HG03103 (cell line): ENCODE measurements around the gene TEAD3.

Experiments used
- ATAC-seq: cut with Tn5 transposase; IDR thresholded peaks from one replicate; pipeline ENCODE4 v1.9.1; 2021; ENCODE audit warnings: low read depth; ENCODE audit not compliant: unreplicated experiment

The TEAD3 gene

DNA sequence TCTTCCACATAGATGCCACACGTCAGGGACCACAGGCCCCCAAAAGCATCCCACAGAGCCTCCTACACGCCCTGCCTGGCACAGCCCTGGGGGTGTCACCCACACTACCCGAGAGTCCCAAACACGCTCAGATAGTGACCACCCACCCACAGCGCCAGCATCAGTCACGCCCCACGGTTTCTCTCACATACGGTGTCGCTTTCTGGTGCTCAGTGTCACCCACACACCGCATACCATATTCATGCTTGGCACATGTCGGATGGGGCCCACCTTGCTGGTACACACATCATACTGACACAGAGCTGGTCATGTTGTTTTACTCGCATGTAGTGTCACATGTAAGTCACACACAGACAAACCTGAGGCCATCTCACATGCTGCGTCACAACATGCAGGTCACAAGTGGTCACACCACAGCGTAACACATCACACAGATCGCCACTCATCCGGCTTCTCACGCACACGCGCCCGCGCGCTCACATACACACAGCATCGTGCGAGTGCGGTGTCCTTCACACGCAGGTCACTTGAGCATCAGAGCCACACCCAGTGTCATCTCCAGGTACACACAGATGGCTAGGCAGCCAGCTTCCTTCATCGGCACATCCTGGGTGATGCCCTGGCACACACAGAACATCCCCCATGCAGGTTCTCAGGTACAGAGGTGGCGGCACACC, 3.4 kb downstream of the TEAD3 start:
- ATAC-seq, result no peak

DNA sequence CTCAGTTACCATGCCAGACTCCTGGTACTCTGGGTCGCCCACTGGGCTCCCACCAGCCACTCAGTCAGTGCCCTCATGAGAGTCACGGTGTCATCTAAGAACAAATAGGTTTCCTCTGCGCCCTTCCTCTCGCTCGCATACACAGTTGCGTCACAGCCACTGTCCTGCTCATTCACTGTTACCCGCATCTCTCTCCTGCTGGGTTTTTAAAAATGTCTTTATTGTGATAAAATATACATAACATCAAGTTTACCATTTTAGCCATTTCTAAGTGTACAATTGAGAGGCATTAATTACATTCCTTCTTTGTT, 4.0 kb downstream of the TEAD3 start:
- no peak for ATAC-seq

DNA sequence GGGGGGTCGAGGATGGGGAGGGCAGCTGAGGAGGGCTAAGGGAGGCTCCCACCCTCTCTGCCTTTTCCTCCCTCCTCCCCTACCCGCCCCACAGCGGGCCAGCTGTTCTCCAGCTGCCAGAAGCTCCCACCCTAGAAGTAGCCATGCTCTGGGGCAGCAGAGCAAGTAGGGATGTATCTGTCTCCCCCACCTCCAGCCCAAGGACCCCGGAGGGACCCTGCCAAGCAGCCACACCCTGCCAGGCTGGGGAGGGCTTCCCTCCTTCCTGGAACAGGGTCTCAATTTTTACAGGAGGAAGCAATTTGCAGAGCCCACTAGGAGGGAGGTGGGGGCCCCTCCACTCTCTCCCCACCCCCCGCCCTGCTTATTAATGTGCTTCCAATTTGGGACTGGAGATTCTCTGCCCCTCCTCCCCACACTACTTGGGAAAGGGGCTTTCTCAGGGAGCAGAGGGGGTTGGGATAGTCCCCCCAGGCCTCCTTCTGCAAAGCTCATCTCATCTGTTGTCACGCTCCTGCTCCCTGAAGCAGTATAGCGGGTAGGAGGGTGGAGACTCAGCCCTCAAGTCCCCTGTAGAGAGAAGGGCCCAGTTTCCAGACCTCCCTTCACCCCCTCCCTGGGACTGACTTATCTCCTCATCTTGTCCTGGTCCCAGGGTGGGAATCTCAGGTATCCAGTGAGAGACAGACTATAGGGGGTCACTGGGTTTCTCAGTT, 4.5 kb downstream of the TEAD3 start:
- no peak for ATAC-seq

DNA sequence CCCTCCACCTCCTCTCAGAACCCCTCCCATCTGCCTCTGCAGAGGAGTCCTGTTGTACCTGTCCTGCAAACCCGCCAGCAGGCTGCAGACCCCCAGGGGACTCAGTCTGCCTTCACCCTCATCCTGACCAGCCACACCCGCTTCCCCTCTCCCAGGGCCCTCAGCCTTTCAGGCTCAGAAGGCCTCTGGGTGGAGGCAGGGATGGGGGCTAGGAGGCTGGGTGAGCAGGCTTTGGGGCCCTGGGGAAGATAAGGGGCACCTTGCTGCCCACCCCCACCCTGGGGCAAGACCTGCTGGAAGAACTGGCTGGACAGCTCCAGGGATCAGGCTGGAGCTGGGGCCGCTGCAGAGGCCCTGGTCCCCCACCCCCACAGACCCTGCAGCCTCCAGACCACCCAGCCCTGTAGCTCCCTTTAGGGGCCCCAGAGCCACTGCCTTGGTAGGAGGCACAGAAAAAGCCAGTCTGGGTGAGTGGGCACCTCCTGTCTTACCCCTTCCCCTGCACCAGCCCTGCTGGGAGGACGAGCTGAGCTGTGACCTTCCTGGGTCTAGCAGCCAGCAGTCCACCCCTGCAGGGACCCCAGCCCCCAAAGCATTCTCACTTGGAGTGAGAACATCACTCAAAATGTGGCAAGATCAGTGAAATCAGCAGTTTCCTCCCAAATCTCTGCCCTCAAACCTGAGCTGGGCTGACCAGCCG, 5.2 kb downstream of the TEAD3 start:
- ATAC-seq, result no peak

DNA sequence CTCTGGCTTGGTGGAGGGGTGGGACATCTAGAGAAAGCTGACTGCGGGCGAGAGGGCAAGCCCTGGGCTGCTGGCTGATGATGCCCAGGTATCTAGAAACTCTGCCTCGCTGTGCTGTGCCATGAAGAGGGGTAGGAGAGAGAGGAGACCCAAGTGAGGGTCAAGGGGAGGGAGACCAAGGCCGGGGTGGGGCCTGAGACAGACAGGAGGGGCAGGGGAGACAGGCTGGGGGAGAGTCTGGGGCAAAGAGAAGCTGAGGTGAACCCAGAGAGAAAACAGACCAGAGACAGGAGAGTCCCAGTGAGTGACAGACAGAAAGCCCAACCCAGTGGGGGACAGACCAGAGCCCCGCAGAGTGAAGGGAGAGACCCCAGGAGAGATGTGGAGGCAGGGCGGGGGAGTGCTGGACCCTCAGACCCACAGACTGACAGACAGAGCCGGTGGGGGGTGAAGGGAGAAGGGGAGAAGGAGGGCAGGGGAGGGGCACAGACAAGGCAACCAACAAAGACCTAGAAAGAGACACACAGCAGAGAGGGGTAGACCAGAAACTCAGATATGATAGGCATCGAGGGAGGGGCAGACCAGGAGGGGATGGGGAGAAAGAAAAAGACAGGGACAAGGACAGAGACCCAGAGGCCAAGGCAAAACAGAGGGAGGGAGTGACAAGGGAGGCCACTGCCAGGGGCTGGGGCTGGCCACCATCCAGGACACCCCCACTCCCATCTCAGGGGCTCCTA, 5.9 kb downstream of the TEAD3 start:
- no peak for ATAC-seq

DNA sequence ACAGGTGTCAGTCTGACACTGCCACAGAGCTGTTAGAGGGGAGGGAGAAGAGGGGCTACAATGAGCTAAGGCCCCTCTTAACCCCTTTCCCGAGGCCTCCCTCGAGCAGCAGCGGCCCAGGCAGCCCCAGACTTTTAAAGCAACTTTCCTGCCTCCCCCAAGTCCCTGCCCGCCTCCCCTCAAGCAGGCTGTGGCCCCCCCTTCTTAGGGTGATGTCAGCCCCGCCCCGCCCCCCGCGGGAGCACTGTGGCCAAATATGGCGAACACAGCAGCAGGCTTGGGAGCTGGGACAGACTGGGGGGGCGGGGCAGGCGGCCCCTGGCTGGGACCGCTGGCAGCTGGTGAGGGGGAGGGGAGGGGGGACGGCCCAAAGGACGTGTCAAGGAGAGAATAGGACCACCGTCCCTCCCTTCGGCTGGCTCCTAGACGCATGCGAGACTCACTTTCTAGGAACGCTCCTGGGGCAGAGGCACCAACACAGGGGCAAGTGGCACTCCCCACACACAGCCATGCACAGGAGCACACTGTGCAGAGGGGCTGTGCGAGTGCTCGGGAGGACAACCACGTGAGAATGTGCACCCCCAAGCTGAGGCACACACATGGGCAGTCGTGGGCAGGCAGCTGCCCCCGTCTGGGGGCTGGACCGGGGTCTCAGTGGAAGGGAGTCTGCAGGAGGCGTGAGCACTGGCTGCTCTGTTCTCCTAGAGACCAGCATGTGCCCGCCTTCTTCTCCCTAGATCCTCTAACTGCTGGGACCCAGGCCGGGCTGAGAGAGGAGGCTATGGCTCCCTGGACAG, 6.7 kb downstream of the TEAD3 start:
- no peak for ATAC-seq

DNA sequence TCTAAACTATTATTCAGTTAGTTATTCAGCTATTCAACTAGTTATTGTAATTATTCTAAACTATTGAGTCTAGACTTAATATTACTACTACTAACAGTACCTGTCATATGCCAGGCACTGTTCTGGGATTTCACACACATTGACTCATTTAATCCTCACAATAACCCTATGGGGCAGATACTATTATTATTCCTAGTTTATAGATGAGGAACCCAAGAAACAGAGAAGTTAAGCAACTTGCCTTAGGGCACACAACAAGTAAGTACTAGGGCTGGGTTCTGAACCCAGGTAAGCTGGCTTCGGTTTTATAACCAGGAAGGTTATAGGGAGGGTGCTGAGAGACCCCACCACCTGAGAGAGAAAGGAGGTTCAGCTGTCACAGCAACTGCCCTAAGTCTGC, 7.8 kb downstream of the TEAD3 start:
- no peak for ATAC-seq

DNA sequence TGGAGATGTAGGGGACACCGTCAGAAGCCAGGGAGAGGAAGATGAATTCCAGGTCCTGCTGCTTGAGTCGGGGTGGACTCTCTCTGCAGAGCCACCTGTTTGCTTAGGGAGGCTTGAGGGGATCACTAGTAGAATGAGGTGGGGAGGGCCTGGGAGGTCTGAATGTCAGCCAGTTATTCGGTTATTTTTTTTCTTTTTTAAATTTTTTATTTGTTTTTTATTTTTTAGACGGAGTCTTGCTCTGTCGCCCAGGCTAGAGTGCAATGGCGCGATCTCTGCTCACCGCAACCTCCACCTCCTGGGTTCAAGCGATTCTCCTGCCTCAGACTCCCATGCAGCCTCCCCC, 8.4 kb downstream of the TEAD3 start:
- ATAC-seq, result no peak

DNA sequence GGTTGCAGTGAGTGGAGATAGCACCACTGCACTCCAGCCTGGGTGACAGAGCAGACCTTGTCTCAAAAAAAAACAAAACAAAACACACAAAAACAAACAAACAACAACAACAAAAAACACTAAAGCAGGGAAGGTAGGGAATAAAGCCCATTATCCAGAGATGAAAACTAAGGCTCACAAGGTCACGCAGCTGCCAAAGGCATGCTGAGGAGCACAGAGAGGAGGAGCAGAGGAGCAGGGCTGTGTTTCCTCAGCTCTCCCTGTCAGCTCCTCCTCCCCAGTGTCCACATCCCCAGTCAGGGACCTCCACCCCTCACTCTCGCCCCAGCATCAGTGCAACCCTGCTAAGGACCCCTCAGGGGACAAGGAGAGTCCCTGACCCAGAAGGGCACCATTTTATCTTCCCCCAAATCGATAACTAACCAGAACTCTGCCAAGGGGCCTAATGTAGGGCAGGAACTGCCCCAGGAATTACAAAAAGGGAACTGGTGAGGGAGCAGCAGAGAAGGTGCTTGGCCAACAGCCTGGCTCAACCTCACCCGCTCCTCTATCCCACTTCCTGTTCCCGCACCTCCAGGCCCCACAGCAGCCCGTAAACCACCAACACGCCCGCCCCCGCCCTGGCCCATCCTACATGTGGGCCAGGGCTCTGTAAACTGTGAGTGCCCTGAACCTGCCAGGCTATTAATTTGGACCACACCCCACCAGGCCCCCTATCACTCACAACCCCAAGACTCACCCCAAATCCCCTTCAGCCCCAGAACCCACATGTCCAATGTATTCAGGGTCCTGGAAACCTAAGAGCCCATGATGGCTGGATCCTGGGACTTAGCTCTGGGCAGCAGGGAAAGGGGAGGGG, 9.0 kb downstream of the TEAD3 start:
- no peak for ATAC-seq

DNA sequence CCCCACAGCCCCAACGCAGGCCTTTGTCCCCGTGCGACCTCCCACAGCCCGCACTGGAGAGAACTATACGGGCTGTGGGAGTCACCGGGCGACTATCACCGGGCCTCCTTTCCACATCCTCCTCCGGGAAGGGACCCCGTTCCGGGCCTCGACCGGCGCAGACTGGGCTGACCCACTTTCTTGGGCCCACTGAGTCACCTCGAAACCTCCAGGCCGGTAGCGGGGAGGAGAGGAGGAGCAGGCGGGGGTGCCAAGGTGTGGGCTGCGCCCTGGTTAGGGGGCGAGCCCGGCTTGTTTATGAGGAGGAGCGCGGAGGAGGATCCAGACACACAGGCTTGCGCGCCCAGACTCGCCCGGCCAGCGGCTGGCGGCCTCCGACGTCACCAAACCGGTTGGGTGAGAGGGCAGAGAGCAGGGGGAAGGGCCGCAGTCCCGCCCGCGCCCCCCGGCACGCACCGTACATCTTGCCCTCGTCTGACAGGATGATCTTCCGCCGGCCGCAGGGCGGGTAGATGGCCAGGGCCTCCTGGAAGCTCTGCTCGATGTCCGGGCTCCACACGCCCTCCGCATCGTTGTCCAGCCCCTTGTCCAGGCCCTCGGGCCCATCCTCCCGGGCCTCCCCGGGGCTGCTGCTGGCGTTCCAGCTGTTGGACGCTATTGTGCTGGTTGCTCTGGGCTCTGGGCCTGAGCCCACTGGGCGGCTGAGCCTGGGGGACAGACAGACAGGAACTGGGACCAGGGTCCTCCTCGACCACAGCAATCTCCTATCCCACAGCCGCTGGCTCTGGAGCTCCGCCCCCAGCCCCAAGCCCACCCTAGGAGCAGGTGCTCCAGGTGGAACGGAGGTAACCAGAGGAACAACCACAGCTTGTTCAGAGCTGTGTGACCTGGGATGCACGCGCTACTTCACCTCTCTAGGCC, 10.6 kb downstream of the TEAD3 start:
- ATAC-seq, result no peak

DNA sequence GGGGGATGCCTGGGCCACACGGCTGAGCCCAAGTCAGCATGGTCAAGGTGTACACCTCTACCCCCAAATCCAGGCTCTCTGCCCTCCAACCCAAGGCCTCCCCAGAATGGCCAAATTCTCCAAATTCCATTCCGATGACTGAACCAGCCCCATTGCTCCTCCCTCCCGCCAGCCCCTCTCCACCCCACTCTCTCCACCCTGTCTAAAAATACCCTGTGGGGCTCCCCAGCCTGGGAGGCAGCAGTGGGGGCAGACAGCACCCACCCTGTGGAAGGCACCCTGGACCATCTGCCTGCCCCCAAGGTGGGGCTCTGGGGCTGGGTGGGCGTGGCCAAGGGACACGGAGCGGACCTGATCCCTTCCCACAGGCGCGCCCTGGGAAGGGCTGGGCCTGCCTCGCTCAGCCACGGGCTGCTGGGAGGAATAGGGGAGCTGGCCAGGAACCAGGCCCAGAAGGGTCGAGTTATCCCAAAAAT, 11.4 kb downstream of the TEAD3 start:
- ATAC-seq, result no peak

DNA sequence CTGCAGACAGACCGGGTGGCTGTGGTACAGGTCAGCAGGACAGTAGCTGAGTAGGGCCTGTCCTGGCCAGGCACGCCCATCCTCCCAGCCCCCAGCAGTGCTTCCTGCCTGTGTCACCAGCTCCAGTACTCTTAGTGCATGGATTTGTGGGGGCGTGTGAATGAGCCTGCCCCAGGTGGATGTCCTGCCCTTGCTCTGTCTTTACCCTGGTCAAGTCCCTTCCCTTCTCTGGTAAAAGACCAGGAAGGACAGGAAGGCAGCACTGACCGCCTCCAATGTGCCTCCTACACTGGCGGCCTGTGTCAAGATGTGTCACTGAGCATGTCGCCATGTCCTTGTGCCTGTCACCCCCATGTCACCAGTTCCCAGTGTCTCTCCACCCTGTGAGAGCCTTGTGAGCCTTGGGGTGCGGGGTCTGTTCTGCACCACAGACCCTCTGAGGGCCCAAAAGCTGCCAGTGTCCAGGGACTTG, 11.9 kb downstream of the TEAD3 start:
- no peak for ATAC-seq

DNA sequence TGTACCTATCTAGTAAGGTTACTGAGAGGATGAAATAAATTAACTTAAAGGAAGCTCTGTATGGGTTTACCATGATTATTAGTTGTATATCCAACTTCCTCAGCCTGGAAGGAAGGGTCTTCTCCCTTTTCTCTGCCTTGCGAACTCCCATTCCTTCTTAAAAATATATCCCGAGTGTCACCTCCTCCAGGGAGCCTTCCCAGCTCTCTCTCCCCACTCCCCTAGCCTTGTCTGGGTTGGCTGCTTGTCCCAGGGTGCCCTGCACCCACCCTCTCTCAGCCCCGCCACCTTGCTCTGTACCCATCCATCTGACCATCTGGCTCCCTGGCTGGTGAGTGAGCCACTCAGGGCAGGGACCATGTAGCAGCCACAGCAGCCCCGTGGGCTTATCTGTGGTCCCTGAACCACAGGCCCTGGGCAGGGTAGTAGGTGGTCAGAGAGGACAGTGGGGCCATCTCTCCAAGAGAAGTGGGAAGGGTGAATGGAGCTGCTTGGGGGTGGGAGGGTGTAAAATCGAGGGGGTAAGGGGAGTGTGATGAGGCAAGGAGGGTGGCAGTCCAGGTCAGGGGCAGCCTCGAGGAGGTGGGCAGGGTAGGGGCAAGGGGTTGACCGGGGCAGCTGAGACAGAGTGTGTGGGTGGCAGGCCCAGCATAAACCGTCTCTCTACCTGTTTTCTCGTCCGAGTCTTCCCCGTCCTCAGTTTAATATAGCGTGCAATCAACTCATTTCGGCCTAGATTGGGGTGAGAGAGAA, 12.8 kb downstream of the TEAD3 start:
- ATAC-seq, result no peak

DNA sequence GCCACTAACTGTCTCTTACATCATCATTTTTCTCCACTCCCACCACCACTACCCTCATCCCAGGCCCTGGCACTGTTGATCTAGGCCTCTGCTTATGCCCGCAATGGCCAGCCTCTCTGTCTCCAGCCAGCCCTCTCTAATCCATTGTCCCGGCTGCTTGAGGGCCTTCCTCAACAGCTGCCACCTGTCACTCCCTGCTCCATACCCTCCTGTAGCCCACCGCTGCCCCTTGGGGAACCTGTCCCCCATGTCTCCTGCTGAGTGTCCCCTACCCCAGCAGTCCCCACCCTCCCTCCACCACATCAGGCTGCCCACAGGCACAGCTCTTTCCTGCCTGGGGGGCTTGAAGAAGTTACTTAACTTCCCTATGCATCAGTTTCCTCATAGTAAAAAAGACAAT, 13.4 kb downstream of the TEAD3 start:
- no peak for ATAC-seq

DNA sequence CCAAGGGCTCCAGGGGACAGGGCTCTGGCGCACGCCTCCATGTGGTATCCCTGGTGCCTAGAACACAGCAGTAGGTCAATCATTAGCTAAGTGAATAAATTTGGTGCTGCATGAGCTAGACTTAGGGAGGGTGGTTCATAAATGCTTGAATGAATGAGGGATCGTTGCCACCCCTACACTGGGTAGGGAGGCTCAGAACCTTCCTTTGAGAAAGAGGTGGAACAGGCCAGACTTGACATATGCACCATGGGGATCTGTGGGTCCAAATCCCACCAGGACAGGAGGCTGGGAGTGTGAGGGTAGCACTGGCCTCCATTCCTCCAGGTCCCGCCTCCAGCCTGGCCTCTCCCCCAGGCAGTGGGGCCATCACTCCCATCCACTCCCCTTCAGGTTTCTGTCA, 13.8 kb downstream of the TEAD3 start:
- ATAC-seq, result no peak

DNA sequence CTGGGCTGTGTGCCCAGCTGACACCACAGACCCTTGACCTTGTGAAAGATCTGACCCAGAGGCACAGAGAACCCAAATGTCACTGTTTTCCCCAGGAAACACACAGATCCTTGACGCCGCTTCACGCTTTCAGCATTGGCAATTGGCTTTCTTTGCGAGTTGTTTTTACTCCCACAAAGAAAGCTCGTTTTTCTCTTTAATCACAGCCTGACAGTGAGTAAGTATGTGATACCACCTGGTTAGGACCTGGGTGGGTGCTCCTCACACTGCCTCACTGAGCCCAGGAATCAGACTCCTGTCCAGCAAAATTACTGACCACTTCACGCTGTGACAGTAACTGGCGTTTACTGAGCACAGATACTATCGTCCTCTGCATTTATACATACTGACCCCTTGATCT, 15.7 kb downstream of the TEAD3 start:
- no peak for ATAC-seq

DNA sequence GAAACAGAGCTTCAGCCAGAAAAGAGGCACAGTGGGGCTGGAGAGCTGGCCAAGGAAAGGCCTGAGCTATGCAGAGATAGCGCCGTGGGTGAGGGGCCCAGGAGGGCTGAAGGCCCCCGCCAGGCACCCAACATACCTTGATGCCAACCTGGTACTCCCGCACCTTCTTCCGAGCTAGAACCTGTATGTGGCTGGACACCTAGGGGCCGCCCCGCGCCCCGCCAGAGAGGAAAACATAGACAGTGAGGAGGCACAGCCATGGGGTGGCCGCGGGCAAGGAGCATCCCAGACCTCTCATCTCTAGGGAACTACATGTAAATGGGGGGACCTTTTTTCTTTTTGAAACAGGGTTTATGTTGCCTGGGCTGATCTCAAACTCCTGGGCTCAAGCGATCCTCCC, 16.7 kb downstream of the TEAD3 start:
- no peak for ATAC-seq

DNA sequence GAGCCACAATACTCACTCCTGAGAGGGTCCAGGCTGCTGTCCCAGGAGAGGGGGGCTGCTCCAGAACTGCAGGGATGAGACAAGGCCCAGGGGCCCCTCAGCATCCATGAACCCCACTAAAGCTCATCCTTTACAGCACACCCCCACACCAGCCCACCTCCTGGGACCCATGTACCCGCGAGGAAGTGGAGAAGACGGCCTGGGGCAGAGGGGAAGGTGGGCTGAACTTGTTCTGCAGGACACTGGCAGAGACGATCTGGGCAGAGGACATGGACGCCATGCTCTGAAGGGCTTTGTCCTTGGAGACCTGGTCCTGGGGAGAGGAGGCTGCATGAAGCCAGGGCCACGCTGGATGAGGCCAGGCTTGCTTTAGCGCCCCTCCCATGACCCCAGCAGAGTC, 18.6 kb downstream of the TEAD3 start:
- no peak for ATAC-seq
